Trophoblast cell (in vitro differentiated cells and primary cell): ENCODE measurements around the gene ABCA3.
A peak's percentile ranks its signal among the peaks of the same experiment; 100 is the strongest.

Experiments used
- DNase-seq, 2 donors: peaks; one replicate each; pipeline ENCODE4 v3.0.0-alpha.2; 2016
- H2AFZ ChIP-seq: 2 replicates; pipeline ENCODE4 v1.6.1; 2013; ENCODE audit warnings: low read length, moderate library complexity, mild to moderate bottlenecking; ENCODE audit not compliant: insufficient read depth, poor library complexity
- H2AK5ac ChIP-seq: 2 replicates; pipeline ENCODE4 v1.6.1; 2013; ENCODE audit warnings: mild to moderate bottlenecking, low read length
- H2BK120ac ChIP-seq: 2 replicates; pipeline ENCODE4 v1.6.1; 2013; ENCODE audit warnings: low read length, mild to moderate bottlenecking, moderate library complexity; ENCODE audit not compliant: insufficient read depth, poor library complexity
- H2BK12ac ChIP-seq: 2 replicates; pipeline ENCODE4 v1.6.1; 2013; ENCODE audit warnings: mild to moderate bottlenecking, low read length, moderate library complexity
- H2BK5ac ChIP-seq: 2 replicates; pipeline ENCODE4 v1.6.1; 2013; ENCODE audit warnings: low read length, low read depth, moderate library complexity, mild to moderate bottlenecking; ENCODE audit not compliant: poor library complexity
- H3K14ac ChIP-seq: 2 replicates; pipeline ENCODE4 v1.6.1; 2013; ENCODE audit warnings: mild to moderate bottlenecking, low read length
- H3K18ac ChIP-seq: 2 replicates; pipeline ENCODE4 v1.6.1; 2013; ENCODE audit warnings: mild to moderate bottlenecking, low read length
- H3K23ac ChIP-seq: 2 replicates; pipeline ENCODE4 v1.6.1; 2013; ENCODE audit warnings: low read length
- H3K27ac ChIP-seq: 2 replicates; pipeline ENCODE4 v1.5.1; 2013; ENCODE audit warnings: low read depth, mild to moderate bottlenecking, inconsistent platforms, low read length, moderate library complexity
- H3K27me3 ChIP-seq: 2 replicates; pipeline ENCODE4 v1.6.1; 2013; ENCODE audit warnings: inconsistent platforms, mild to moderate bottlenecking, low read length, moderate library complexity; ENCODE audit not compliant: insufficient read depth
- H3K36me3 ChIP-seq, 2 experiments: 1 replicate in 1 of 2; 2 replicates in 1 of 2; pipeline ENCODE4 v1.6.1; 2013; ENCODE audit warnings: low read length in 2 of 2, mild to moderate bottlenecking in 2 of 2, moderate library complexity in 1 of 2; ENCODE audit not compliant: insufficient read depth in 2 of 2, control insufficient read depth in 1 of 2
- H3K4ac ChIP-seq: 2 replicates; pipeline ENCODE4 v1.6.1; 2013; ENCODE audit warnings: low read depth, mild to moderate bottlenecking, low read length, moderate library complexity
- H3K4me1 ChIP-seq, 2 experiments: 1 replicate in 1 of 2; 2 replicates in 1 of 2; pipeline ENCODE4 v1.6.1; 2013; ENCODE audit warnings: low read length in 2 of 2, mild to moderate bottlenecking in 2 of 2, moderate library complexity in 1 of 2; ENCODE audit not compliant: insufficient read depth in 2 of 2, control insufficient read depth in 1 of 2
- H3K4me2 ChIP-seq: 2 replicates; pipeline ENCODE4 v1.6.1; 2013; ENCODE audit warnings: inconsistent platforms, mild to moderate bottlenecking, low read length, moderate library complexity
- H3K4me3 ChIP-seq: 2 replicates; pipeline ENCODE4 v1.5.1; 2013; ENCODE audit warnings: mild to moderate bottlenecking, low read depth, low read length, inconsistent platforms
- H3K79me1 ChIP-seq: one replicate; pipeline ENCODE4 v1.6.1; 2013; ENCODE audit warnings: low read length
- H3K79me2 ChIP-seq: 2 replicates; pipeline ENCODE4 v1.6.1; 2013; ENCODE audit warnings: low read length, mild to moderate bottlenecking; ENCODE audit not compliant: control insufficient read depth, insufficient read depth, poor library complexity
- H3K9ac ChIP-seq: 2 replicates; pipeline ENCODE4 v1.6.1; 2013; ENCODE audit warnings: mild to moderate bottlenecking, low read length
- H3K9me3 ChIP-seq: 2 replicates; pipeline ENCODE4 v1.6.1; 2013; ENCODE audit warnings: low read depth, mild to moderate bottlenecking, control low read depth, inconsistent platforms, low read length; ENCODE audit not compliant: insufficient read depth
- H4K12ac ChIP-seq: 2 replicates; pipeline ENCODE4 v1.6.1; 2013; ENCODE audit warnings: low read depth, mild to moderate bottlenecking, low read length, moderate library complexity
- H4K8ac ChIP-seq: 2 replicates; pipeline ENCODE4 v1.6.1; 2013; ENCODE audit warnings: low read depth, mild to moderate bottlenecking, low read length, moderate library complexity
- H4K91ac ChIP-seq: one replicate; pipeline ENCODE4 v1.6.1; 2013; ENCODE audit warnings: low read depth, mild to moderate bottlenecking, low read length, moderate library complexity
- WGBS: extraction: QIAGEN DNeasy Blood & Tissue Kit; methylation state at CpG from one replicate; pipeline ENCODE4 v1.1.7; 2013; ENCODE audit warnings: missing lambda C conversion rate; ENCODE audit not compliant: insufficient read length, insufficient coverage; ENCODE audit errors: extremely low coverage; 5-methylcytosine and 5-hydroxymethylcytosine counted together

The ABCA3 gene

GRCh38 chr16:2362218-2362617 is 21.7 kb upstream of the ABCA3 start:
- H3K14ac ChIP-seq, result no peak overlapping the region
- no peak overlapping the region for H3K4me2 ChIP-seq
- no peaks in the 10 kb centered on the region for H3K27me3 ChIP-seq
- no peak overlapping the region for H3K27ac ChIP-seq
- H3K4me1 ChIP-seq, result no peaks in the 10 kb centered on the region
- no peak overlapping the region for H3K9ac ChIP-seq
- H4K91ac ChIP-seq, result no peak overlapping the region
- no peak for DNase-seq
- H3K36me3 ChIP-seq, result no peaks in the 10 kb centered on the region
- no peak overlapping the region for H2AK5ac ChIP-seq
- H2BK5ac ChIP-seq, result no peak overlapping the region
- H3K9me3 ChIP-seq, result no peaks in the 10 kb centered on the region
- no peak overlapping the region for H3K18ac ChIP-seq
- H3K4me3 ChIP-seq, result no peak overlapping the region
- no peaks in the 10 kb centered on the region for H3K79me2 ChIP-seq
- H2AFZ ChIP-seq, result no peak overlapping the region
- WGBS, result no CpG with 5 or more reads among the region's 3 CpGs
- H2BK120ac ChIP-seq, result no peak overlapping the region
- no peak overlapping the region for H4K8ac ChIP-seq
- H3K79me1 ChIP-seq, result no peaks in the 10 kb centered on the region
- H2BK12ac ChIP-seq, result no peak overlapping the region
- H4K12ac ChIP-seq, result no peak overlapping the region
- peak overlapping the region; percentile 40 for H3K23ac ChIP-seq
- no peak overlapping the region for H3K4ac ChIP-seq

- DNase-seq, result no peak
- no peak overlapping the region for H3K4me2 ChIP-seq
- no peak overlapping the region for H3K18ac ChIP-seq
- H3K23ac ChIP-seq, result no peak overlapping the region
- no peaks in the 10 kb centered on the region for H3K79me2 ChIP-seq
- no peaks in the 10 kb centered on the region for H3K79me1 ChIP-seq
- no peak overlapping the region for H3K14ac ChIP-seq
- no peak overlapping the region for H2BK5ac ChIP-seq
- H2AK5ac ChIP-seq, result no peak overlapping the region
- no peak overlapping the region for H3K4ac ChIP-seq
- WGBS, result no CpG with 5 or more reads among the region's 4 CpGs
- no peak overlapping the region for H3K27ac ChIP-seq
- H3K36me3 ChIP-seq, result no peaks in the 10 kb centered on the region
- no peak overlapping the region for H3K4me3 ChIP-seq
- H2BK12ac ChIP-seq, result no peak overlapping the region
- no peak overlapping the region for H4K8ac ChIP-seq
- H4K91ac ChIP-seq, result no peak overlapping the region
- H4K12ac ChIP-seq, result no peak overlapping the region
- H3K4me1 ChIP-seq, result no peaks in the 10 kb centered on the region
- H2AFZ ChIP-seq, result no peak overlapping the region
- no peak overlapping the region for H3K9ac ChIP-seq
- H3K9me3 ChIP-seq, result no peaks in the 10 kb centered on the region
- no peaks in the 10 kb centered on the region for H3K27me3 ChIP-seq
- no peak overlapping the region for H2BK120ac ChIP-seq
Observed at GRCh38 chr16:2361129-2361528, 20.6 kb upstream of the ABCA3 start.

- Histone ChIP-seq H3K27me3 (no peaks in the 10 kb centered on the region), H3K79me1 (no peaks in the 10 kb centered on the region), H3K4me1 (no peaks in the 10 kb centered on the region), H3K18ac (no peak overlapping the region), H3K9me3 (no peaks in the 10 kb centered on the region), H3K14ac (no peak overlapping the region), H3K4me2 (no peak overlapping the region), H2BK12ac (no peak overlapping the region), H3K79me2 (no peaks in the 10 kb centered on the region), H4K91ac (no peak overlapping the region), H3K36me3 (no peaks in the 10 kb centered on the region), H2AK5ac (no peak overlapping the region), H4K12ac (no peak overlapping the region), H3K9ac (no peak overlapping the region), H3K23ac (no peak overlapping the region), H2BK120ac (no peak overlapping the region), H3K4me3 (no peak overlapping the region), H2BK5ac (no peak overlapping the region), H3K27ac (no peak overlapping the region), H2AFZ (no peak overlapping the region), H3K4ac (no peak overlapping the region), H4K8ac (no peak overlapping the region)
- DNase-seq, result no peak
- no CpG with 5 or more reads among the region's 4 CpGs for WGBS
Observed at GRCh38 chr16:2359919-2360318, 19.4 kb upstream of the ABCA3 start.

- no CpG with 5 or more reads among the region's 3 CpGs for WGBS
Observed at GRCh38 chr16:2358811-2359210, 18.3 kb upstream of the ABCA3 start.

More at GRCh38 chr16:2358811-2359210, 18.3 kb upstream of the ABCA3 start:
- H3K9me3 ChIP-seq, result no peaks in the 10 kb centered on the region
- no peak overlapping the region for H3K14ac ChIP-seq
- H2AFZ ChIP-seq, result no peak overlapping the region
- DNase-seq, result no peak
- no peak overlapping the region for H2BK12ac ChIP-seq
- no peak overlapping the region for H3K18ac ChIP-seq
- H2AK5ac ChIP-seq, result no peak overlapping the region
- no peak overlapping the region for H4K12ac ChIP-seq
- H3K4ac ChIP-seq, result no peak overlapping the region
- H3K4me3 ChIP-seq, result no peak overlapping the region
- no peaks in the 10 kb centered on the region for H3K79me2 ChIP-seq
- no peak overlapping the region for H3K27ac ChIP-seq
- H3K4me1 ChIP-seq, result no peaks in the 10 kb centered on the region
- H4K8ac ChIP-seq, result no peak overlapping the region
- H2BK120ac ChIP-seq, result no peak overlapping the region
- no peak overlapping the region for H3K9ac ChIP-seq
- H3K79me1 ChIP-seq, result no peaks in the 10 kb centered on the region
- no peak overlapping the region for H3K23ac ChIP-seq
- no peaks in the 10 kb centered on the region for H3K36me3 ChIP-seq
- H3K4me2 ChIP-seq, result no peak overlapping the region
- H4K91ac ChIP-seq, result no peak overlapping the region
- H2BK5ac ChIP-seq, result no peak overlapping the region
- no peaks in the 10 kb centered on the region for H3K27me3 ChIP-seq
